GM18508 (cell line): Measurements from ENCODE around the gene HOXC4.

Experiments
- ATAC-seq: cut with Tn5 transposase; IDR thresholded peaks from one replicate; pipeline ENCODE4 v1.9.1; 2021; ENCODE audit warnings: moderate number of reproducible peaks; ENCODE audit not compliant: insufficient read depth, unreplicated experiment

Gene HOXC4

DNA sequence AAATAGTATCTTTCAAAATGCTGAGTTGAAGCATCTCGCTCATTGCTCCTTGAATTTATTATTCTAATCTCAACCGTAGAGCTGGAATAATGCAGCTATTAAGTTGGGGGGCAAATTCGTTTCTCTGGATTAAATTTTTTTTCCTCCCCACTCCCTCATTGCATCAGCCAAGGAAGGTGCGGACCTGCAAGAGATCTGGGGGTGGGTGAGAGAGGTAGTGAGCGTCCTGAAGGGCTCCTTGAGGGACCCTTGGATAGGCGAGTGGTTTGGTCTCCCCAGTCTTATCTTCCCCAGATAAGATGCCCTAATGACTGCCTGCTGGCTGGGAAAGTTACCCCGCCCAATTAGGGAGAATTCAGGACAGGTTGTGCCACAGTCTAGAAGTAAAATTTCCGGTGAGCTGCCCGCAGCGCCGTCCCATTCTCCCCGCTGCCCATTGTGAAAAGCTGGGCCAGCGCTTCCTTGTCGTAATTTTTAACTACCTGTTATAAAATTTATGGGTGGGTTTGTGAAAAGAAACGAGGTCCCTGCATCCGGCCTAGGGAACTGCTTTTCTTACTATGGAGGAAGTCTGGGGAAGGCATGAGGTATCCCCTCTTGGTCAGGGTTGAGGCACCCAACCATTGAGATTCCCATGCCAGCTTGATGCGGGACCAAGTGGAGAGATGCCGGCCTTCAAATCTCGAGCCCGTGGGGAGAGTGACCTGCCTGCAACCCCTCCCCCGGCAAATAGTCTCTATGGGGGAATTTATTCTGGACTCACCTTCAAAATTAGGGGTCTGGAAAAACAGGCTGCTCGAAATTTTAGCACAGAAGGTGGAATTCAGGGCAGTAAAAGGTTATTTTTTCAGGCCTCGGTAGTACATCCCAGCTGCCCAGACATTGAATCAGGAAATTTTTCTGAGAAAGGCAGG is 38.4 kb upstream of the HOXC4 start:
- no peak for ATAC-seq

DNA sequence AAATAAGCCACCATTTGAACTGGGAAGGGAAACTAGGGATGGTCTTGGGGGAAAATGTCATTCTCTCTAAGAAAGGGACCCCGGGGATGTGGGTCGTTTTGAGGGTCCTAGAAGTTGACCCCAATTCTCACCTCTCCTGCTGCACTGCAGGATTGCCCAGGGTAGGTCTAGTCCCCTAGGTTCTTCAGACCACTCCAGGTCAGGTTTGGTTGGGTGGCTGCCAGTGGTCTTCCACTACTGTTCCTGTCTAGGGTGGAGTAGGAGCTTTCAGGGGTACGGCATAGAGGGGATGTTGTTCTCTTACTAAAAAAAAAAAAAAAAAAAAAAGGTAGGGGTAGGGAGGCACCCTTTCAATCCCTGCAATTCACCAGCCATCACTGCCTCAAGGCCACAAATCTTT is 37.6 kb upstream of the HOXC4 start:
- ATAC-seq = no peak

DNA sequence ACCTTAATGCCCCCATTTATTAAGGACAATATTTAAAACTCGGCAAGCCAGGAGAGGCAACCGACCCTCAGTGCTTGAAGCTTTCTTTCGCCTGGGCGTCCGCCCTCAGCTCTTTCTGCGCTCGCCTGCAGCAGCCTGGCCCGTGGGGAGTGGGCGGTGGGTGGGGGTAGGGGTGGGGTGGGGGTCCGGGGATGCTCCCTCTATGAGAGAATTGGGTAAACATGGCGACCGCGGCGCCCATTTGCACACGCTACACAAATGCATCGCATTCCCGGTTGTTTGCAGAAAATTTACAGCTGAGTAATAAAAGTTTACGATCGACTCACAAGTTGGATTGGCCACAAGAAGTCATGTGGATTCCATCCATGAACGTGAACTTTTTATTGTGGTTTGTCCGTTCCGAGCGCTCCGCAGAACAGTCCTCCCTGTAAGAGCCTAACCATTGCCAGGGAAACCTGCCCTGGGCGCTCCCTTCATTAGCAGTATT is 37.1 kb upstream of the HOXC4 start:
- no peak for ATAC-seq

DNA sequence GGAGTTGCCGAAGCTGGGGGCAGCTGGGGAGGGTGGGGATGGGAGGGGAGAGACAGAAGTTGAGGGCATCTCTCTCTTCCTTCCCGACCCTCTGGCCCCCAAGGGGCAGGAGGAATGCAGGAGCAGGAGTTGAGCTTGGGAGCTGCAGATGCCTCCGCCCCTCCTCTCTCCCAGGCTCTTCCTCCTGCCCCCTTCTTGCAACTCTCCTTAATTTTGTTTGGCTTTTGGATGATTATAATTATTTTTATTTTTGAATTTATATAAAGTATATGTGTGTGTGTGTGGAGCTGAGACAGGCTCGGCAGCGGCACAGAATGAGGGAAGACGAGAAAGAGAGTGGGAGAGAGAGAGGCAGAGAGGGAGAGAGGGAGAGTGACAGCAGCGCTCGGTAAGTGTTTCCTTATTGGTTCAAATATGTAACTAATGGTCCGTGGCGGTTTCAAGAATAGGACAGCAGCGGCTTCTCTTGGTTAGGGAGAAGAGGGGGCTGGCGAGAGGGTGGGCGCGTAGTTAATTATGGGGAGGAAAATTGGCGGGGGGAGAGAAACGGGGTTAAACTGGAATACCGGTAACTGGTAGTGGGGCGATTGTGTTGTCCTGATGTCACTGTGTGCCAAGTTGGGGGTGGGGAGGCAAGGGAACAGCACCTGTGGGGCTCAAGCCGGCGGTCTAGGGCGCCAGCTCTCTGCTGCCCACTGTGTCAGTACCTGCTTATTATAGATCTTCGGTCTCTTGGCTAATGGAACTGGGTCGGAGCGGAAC is 36.4 kb upstream of the HOXC4 start:
- no peak for ATAC-seq

DNA sequence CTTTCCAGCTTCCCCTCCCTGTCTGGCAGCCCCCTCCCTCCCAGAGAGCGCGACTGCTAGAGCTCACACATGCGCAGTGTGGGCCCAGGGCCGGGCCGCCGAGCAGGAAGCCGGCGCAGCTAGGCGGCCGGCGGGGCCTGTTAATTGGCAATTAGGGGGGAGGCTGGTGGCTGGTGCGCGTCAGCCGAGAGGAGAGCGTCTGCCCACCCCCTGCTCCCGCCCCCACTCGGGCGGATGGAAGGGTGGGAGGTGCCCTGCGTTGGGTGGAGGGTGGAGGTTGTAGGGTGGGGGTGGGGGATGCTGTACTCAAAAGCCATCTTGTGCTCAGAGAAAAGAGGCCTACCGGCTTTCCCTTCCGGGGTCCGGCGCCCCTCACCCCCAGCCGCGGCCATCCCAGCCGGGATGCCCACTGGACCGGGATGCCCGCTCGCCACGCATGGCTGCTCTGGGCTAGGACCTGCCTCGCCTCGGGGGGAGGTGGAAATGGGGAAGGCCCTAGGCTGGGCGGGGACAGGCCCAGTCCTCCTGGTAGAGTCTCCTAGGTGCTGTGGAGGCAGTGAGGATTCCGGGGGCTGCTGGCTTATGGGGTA is 35.7 kb upstream of the HOXC4 start:
- peak; percentile 45 for ATAC-seq

DNA sequence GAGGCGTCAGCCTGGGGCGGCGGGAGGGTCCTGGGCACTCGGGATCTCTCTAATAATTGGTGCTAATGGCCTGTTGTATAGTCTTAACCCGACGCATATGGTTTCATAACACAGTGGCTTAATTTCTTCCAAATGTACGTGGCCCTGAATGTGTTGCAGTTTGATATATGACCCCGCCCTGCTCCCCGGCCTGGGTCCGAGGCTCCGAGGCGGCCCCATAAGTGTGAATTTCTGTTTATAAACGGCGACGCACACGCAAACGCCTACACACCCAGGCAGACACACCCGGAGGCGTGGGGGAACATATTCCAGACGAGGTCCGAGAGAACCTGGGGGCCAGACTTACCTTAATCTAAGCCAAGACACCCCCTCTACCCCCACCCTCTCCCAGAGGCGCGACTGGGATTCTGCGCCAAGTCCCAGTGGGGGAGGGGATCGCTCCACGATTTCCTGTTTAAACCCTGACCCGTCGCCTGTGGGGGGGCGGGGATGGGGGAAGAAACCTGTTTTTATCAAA is 35.1 kb upstream of the HOXC4 start:
- no peak for ATAC-seq

DNA sequence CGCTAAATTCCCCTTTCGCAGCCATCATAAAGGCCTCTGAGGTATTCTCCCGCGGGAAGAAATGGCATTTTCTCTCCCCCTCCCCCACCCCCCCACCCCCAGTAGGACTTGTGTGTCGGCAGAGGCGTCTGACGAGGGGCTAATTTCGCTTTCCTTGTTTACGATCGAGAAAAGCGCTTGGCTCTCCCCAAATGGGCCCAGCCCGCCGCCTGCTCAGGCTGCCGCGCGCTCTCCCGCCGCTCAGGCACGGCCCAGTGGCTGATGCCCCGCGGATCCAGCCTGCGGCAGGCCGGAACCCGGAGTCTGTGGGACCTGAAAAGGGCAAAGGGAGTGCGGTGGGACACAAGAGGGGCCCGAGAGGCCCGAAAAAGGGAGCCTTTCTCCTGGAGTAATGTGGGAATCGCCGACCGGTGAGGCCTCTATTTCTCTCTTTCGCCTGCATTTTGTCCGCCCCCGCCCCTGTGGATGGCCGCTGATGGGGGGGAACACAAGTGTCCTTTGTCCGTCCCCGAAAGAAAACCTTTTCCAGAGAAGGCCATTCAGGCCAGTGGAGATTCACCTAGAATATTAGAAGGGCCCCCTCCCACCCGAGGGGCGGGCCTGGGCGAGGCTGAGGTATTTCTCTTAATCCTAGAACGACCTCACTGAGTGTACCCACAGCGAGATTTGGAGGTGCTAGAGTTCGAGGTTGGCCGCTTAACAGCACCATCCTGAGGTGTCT is 34.4 kb upstream of the HOXC4 start:
- ATAC-seq = no peak

DNA sequence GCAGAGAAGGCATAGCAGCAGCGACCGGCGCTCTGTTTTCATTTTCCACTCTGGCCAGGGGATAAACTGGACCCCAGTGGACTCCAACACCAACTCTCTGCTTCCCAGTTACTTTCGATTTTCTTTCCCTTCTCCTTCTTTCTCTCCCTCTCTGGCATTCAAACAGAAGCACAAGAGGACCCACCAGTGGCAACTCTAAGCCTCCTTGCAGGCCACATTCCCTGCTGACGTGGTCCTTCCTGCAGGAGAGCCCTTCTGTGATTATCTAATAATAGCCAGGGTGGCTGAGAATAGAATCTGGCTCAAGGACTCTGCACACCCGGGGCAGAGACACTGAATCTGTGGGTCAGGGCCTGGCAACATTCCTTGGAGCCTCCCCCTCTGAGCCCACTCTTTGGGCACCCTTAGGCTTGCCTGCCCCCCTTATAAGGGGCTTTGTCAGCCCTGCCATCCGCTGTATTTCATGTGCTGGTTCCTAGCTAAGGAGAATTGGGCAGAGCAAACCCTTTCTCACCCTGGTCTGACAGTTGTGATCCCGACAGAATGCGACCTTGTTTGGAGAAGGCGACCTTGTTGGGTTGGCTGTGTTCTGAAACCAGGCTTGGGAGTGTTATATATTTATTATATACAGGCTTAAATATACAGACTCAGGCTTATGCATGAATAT is 33.6 kb upstream of the HOXC4 start:
- ATAC-seq = no peak

DNA sequence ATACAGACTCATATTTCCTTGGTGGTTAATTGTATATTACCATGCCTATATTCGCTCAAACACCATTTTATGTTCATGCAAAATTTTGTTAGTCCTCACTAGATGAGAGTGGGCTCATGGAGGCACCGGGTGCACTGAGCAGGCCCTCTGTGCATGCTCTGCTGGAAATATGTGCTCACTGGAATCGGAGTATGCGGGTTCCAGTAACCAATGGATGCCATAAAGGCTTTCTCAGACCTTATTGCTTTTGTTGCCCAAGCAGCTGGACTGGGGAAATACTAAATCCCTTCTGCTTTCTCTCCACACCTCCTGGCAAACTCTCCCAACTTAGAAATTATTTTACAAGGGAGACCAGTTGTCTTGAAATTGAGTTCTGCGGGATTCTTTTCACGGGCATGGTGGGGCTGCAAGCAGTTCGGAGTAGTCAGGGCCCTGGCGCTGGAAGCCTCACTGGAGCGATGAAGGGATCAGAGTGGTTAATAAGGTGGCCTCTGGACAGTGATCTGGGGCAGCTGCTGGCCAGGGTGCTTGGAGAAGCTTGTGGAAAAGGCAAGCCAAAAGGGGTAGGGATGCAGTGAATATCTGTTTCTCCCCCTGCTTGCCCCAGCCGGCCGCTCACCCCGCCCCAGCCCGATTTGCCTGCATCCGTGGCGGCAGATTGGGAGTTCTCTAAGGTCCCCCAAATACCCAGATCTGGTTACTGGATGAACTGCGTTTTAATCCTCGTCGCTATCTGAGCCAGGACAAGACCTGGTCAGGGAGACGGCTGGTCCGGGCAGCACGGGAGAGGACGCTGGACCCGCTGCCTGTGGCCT is 32.8 kb upstream of the HOXC4 start:
- no peak for ATAC-seq

DNA sequence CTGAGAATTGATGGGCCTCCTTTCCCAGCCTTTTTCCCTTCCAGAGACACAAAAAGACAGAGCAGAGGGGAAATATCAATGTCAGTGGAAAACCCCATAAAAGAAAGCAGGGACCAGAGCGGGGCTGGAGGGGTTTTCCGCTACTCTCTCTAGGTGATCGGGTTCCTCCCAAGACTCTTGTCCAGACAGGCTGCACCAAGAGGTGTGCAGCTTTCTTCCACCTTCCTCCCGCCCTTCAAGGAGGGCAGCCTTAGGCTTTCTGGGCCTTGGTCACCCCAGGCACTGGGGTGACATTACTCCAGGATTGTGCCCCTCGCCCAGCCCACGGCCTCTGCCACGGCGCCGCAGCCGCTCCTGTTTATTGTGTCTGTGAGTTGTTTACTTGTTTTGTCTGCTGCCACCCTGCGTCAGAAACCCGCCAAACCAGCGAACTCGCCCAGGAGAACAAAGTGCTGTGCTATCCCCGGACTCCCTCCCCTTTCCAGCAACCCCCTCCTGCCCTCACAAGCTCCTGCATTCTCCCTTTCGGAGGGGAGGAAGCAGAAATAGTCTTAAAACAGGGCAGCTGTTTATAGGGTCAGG is 32.1 kb upstream of the HOXC4 start:
- ATAC-seq = no peak

DNA sequence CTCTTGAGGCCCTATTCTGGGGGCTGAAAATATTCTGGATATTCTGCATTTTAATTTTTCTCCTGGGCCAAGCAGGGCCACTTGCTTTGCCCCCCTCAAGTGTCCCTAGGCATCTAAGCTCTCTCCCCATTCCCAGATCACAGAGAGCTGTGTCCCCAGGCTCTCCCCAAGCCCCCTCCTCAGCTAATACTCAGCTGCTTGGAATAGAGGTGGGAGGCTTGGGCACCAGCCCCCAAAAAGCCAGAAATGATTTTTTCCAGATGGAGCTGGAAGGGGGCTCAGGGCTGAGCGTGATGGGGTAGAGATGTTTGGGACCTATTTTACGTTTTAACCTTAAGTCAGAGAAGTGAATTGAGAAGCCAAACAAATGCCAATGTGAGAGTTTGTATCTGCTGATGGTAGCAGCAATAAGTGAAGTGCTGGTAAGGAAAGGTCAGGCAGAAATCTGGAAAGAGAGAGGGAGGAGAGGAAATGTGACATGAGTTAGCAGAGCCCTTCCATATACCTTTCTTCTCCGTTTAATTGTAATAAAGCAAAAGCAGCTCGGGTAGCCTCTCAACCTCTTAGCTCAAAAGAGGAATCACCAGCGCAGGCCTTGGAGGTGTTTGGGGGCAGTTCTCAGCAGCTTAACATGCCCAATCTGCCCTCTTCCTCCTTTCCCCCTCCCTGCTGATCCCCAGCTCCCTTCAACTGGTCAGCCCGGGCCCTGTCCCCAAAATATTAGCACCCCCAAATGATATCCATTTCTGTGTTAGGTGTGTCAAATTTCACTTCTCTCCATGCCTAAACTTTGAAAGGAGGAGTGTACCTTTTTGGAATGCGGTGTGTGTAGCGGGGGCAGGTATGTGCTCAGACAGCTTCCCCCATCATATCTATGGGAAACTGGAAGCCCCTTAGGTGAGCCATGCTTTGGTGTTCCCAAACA is 30.4 kb upstream of the HOXC4 start:
- ATAC-seq = no peak

DNA sequence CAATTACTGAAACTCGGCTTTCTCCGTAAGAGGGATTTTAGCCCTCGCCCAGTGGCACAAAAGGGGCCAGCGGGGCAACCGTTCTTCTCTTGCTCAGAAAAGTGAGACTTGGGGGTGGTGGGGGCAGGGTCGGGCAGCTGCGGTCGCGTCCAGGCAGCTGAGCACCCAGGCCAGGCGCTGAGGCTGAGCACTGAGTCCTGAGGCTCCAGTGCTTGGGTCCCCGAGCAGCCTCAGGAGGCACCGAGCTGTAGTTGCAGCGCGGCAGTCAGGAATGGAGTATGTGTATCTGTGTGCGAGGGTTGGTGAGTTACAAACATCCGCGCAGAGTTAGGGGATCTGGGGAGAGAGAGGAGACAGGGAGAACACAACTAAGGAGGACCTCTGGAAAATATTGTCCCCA is 29.5 kb upstream of the HOXC4 start:
- ATAC-seq = no peak

DNA sequence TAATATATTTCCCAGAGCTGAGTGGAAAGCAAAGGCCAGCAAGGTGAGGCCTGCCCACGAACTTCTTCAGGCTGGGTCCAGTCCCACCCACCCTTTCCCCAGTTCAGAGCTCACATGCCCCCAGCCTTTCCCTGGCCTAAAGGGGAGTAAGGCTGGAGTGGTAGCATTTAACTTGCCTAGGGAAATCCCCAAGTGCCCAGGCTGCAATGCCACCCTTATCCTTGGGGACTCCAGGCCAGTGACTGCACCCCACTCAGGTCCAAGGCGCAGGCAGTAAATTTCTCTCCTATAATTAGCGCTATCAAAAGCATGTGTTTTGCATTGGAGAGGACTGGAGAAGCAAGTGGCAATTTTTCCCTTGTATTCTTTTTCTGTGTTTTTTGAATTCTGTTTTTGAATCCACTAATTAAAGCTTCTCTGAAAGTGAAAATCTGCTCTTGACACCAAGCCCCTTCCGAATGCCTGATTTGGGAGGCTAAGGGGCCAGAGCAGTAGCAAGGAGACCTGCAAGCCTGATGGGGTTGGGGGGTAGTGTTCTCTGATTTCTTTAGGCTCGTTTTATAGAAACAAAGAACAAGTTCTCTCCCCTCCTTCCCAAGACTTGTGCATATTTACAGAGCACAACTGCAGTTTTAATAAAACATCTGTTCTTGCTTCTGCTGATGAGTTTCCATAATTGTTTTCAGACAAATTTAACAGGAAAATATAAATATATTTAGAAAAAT is 28.9 kb upstream of the HOXC4 start:
- no peak for ATAC-seq

DNA sequence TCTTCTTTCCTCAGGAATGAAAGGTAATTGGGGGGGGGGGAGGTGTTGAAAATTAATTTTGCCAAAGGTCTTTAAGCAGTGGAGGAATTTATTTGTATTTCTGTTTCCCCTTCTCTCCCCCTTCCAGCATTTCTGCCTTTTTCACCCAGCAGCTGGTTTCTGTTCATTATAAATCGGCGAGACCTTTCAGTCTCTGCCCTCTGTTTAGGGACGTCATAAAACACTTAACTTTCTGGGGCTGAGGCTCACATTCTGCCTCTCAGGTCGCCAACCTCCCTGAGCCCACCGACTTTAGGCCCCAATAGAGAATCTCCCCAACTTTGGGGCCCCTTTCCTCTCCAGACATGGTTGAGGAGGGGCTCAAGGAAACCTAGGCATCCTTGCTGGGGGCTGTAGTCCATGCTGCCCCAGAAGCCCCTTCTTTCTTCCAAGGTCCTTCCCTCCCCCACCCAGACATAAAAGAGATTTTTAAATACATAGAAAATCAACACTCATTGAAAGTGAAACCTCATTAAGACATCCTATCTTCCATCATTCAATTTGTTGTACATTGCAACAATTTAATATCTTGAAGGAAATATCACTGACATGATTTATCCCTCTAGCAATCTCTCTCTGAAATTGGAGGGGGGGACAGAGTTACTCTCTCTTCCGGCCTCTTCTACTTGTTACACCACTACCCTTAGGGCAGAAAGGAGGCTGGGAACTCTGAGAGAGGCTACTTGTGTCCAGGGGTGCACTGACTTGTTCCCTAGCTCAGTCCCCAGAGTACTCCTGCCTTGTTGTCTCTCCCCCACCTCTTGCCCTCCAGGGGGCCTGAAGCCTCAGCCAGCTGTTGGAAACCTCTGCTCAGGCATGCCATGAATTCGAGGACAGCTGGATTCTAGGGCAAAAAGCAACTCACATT is 27.9 kb upstream of the HOXC4 start:
- ATAC-seq = no peak

DNA sequence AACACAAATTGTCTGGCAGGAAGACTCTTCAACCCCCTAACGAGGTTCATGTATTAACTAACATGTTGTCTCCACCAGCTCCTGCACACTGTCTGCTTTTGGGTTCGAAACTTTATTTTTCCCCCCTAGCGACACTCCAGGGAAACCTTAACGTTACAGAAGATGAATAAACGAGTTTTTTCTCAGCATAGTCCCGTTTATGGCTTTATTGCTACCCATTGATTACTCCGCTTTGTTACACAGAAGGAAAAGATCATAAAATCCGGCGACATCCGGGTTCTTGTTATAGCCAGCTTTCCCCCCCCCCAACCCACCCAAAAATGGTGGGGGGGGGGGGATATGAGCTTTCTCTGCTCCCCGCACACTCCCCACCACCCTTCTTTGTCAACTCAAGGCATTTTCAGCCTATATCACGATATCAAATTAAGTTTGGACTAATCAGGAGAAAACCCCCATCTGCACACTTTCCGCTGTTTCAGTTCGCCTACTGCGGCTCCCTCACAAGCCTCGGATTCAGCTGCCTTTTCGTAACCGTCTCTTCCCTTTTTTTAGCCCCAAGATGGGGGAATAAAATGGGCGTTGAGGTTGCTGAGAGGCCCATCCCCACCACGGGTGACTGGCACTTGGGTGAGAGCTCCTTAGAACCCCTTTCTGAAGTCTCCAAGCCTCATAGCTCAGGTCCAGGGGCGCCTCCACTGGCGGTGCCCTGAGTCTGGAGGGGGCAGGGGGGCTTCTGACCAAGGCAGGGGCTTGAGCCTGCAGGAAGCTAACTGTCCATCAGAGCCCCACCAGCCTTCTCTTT is 26.8 kb upstream of the HOXC4 start:
- no peak for ATAC-seq
